Naive thymus-derived CD4-positive, alpha-beta T cell (primary cell): ENCODE measurements around the gene ITGB2. TPM values are rescaled to one million over a fixed set of nuclear protein-coding genes. Genes with fewer than 3 reads are reported as not detected.

Source experiments
- ATAC-seq: fragments of 150-1000 bp; cut with Tn5 transposase; 2 replicates; pipeline ENCODE4 v1.10.0; 2021; ENCODE audit warnings: mild to moderate bottlenecking, moderate library complexity
- CTCF ChIA-PET: fragments of 350-600 bp; sonication (Branson Sonifier 250); formaldehyde crosslinking; loops from one replicate; lab custom pipeline; 2021; ENCODE audit warnings: antibody characterized with exemption; lab: Charles Lee
- POLR2A ChIA-PET: fragments of 350-600 bp; sonication (Branson Sonifier 250); formaldehyde crosslinking; loops from one replicate; lab custom pipeline; 2021; ENCODE audit warnings: antibody characterized with exemption, inconsistent platforms; lab: Charles Lee
- DNase-seq, 9 donors: peaks; one replicate each; pipeline versions ENCODE4 v3.0.0 to v3.0.0-alpha.2; 2020 to 2022; ENCODE audit warnings: mixed read lengths in 1 of 9
- H3K27ac ChIP-seq: one replicate; pipeline ENCODE4 v1.7.0; 2013; ENCODE audit warnings: mild to moderate bottlenecking, low read depth, low read length, moderate library complexity
- H3K27me3 ChIP-seq, 2 donors: one replicate each; pipeline ENCODE4 v1.7.0; 2013; ENCODE audit warnings: low read length in 2 of 2, mild to moderate bottlenecking in 2 of 2, moderate library complexity in 2 of 2; ENCODE audit not compliant: control insufficient read depth in 2 of 2, insufficient read depth in 2 of 2
- H3K36me3 ChIP-seq, 3 experiments: 1 replicate in 2 of 3; 2 replicates in 1 of 3; pipeline ENCODE4 v1.7.0; 2013; ENCODE audit warnings: low read length in 3 of 3, mild to moderate bottlenecking in 3 of 3, moderate library complexity in 1 of 3; ENCODE audit not compliant: insufficient read depth in 3 of 3, control insufficient read depth in 2 of 3
- H3K4me1 ChIP-seq, 2 donors: one replicate each; pipeline ENCODE4 v1.7.0; 2013; ENCODE audit warnings: low read length in 2 of 2, mild to moderate bottlenecking in 2 of 2, moderate library complexity in 1 of 2; ENCODE audit not compliant: control insufficient read depth in 2 of 2, insufficient read depth in 2 of 2
- H3K4me3 ChIP-seq: 2 replicates; pipeline ENCODE4 v1.7.0; 2013; ENCODE audit warnings: mild to moderate bottlenecking, low read length
- H3K9me3 ChIP-seq, 3 experiments: 1 replicate in 2 of 3; 2 replicates in 1 of 3; pipeline ENCODE4 v1.7.0; 2013; ENCODE audit warnings: low read length in 3 of 3; ENCODE audit not compliant: control insufficient read depth in 2 of 3
- H3K27ac Mint-ChIP-seq, 9 donors: one replicate each; pipeline ENCODE4 v1.8.0; 2020 to 2022; ENCODE audit warnings: mixed read lengths in 9 of 9, mild to moderate bottlenecking in 8 of 9, moderate library complexity in 5 of 9, inconsistent platforms in 2 of 9
- H3K27me3 Mint-ChIP-seq, 5 donors: one replicate each; pipeline ENCODE4 v1.8.0; 2021 to 2022; ENCODE audit warnings: mixed read lengths in 5 of 5, mild to moderate bottlenecking in 1 of 5
- H3K36me3 Mint-ChIP-seq, 5 donors: one replicate each; pipeline ENCODE4 v1.8.0; 2020 to 2022; ENCODE audit warnings: mixed read lengths in 5 of 5, mild to moderate bottlenecking in 3 of 5, inconsistent platforms in 1 of 5
- H3K4me1 Mint-ChIP-seq, 7 donors: one replicate each; pipeline ENCODE4 v1.8.0; 2020 to 2022; ENCODE audit warnings: mixed read lengths in 7 of 7, mild to moderate bottlenecking in 3 of 7, inconsistent platforms in 1 of 7
- H3K4me3 Mint-ChIP-seq, 10 donors: one replicate each; pipeline ENCODE4 v1.8.0; 2020 to 2022; ENCODE audit warnings: mild to moderate bottlenecking in 10 of 10, mixed read lengths in 10 of 10, moderate library complexity in 6 of 10, inconsistent platforms in 2 of 10
- H3K9me3 Mint-ChIP-seq, 11 donors: one replicate each; pipeline ENCODE4 v1.8.0; 2020 to 2022; ENCODE audit warnings: mixed read lengths in 11 of 11, mild to moderate bottlenecking in 4 of 11, inconsistent platforms in 1 of 11, moderate library complexity in 1 of 11
- intact Hi-C, 2 donors: fragments of 100-400 bp; cut with micrococcal nuclease; formaldehyde crosslinking; loops; one replicate each; pipeline ENCODE4 v1.15.1; 2023
- polyA plus RNA-seq, 2 donors: library from polyadenylated mRNA; unstranded; fragments of 300-500 nt; fragmentation: Illumina TruSeq; gene quantifications; one replicate each; pipeline ENCODE4 v1.2.3, GENCODE V29; 2021
- total RNA-seq, 6 experiments: library from RNA in 5 of 6; stranded (reverse) in 5 of 6; gene quantifications; 1 replicate in 5 of 6; 2 replicates in 1 of 6; pipeline ENCODE4 v1.2.3 and lab custom pipeline; 2021 to 2026

ITGB2 gene
- total and polyA plus RNA-seq, 7 experiments from 2014 or later, result 280 to 877 (median 459) TPM

DNA sequence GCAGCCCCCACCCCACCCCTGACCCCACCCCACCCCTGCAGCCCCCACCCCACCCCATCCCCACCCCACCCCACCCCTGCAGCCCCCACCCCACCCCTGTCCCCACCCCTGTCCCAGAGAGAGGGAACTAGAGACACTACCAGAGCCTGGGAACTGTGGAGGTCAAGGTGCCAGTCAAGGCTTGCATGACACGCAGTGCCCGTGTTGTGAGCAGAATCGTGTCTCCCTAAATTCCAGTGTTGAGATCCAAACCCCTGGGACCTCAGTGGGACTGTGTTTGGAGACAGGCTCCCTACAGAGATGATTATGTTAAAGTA lies 84.4 kb downstream of the ITGB2 start:
- CTCF ChIA-PET, result no interaction called here
- H3K4me1 Mint-ChIP-seq, result peaks cover 2 to 4% (median 4%) of the 10 kb centered on the region in 7 donors
- no peak overlapping the region for H3K27ac ChIP-seq
- no peaks in the 10 kb centered on the region for H3K36me3 Mint-ChIP-seq
- ATAC-seq (no peak), DNase-seq (no peak)
- H3K9me3 Mint-ChIP-seq, result no peaks in the 10 kb centered on the region
- no peaks in the 10 kb centered on the region for H3K27me3 Mint-ChIP-seq
- peaks cover 0 to 3% of the 10 kb centered on the region in 2 donors for H3K4me1 ChIP-seq
- H3K36me3 ChIP-seq, result no peaks in the 10 kb centered on the region
- no peaks in the 10 kb centered on the region for H3K27me3 ChIP-seq
- intact Hi-C loops, result no loop called here
- POLR2A ChIA-PET, result no interaction called here
- H3K27ac Mint-ChIP-seq, result no peak overlapping the region
- H3K9me3 ChIP-seq, result no peaks in the 10 kb centered on the region
- H3K4me3 Mint-ChIP-seq, result no peak overlapping the region
- no peak overlapping the region for H3K4me3 ChIP-seq

Other genes starting within 250 kb of the ITGB2 start
- gene KRTAP12-1, start 238.7 kb downstream of the ITGB2 start, total RNA-seq, result not detected
- not detected for gene KRTAP12-1, start 238.7 kb downstream of the ITGB2 start, polyA plus RNA-seq
- not detected for gene KRTAP10-12, start 223.7 kb downstream of the ITGB2 start, total RNA-seq
- gene KRTAP10-12, start 223.7 kb downstream of the ITGB2 start, polyA plus RNA-seq, result not detected
- not detected for gene TSPEAR, start 209.3 kb downstream of the ITGB2 start, total RNA-seq
- under 1 TPM in 1 of 2 donors, not detected in 1; 0.07 TPM for gene TSPEAR, start 209.3 kb downstream of the ITGB2 start, polyA plus RNA-seq
- 100 to 1,000 TPM; 108 to 150 (median 129) TPM for gene UBE2G2, start 119.1 kb downstream of the ITGB2 start, total RNA-seq
- 10 to 100 TPM; 50.7 to 65.8 TPM for gene UBE2G2, start 119.1 kb downstream of the ITGB2 start, polyA plus RNA-seq
- 10 to 100 TPM; 46.9 to 91.7 (median 70.2) TPM for gene SUMO3, start 102.8 kb downstream of the ITGB2 start, total RNA-seq
- gene SUMO3, start 102.8 kb downstream of the ITGB2 start, polyA plus RNA-seq, result 10 to 100 TPM; 85.1 to 88.9 TPM
- gene PTTG1IP, start 47.2 kb downstream of the ITGB2 start, total RNA-seq, result 100 to 1,000 TPM in 2 of 5 experiments, 10 to 100 TPM in 3; 83.8 to 122 (median 95.6) TPM
- 10 to 100 TPM; 60.9 to 79.8 TPM for gene PTTG1IP, start 47.2 kb downstream of the ITGB2 start, polyA plus RNA-seq
- gene SLX9, start 19.1 kb upstream of the ITGB2 start, total RNA-seq, result 10 to 100 TPM; 17.8 to 46.4 (median 20.6) TPM
- 10 to 100 TPM; 13.2 to 14.9 TPM for gene SLX9, start 19.1 kb upstream of the ITGB2 start, polyA plus RNA-seq
- 10 to 100 TPM; 35.7 to 52.2 (median 38.9) TPM for gene ADARB1, start 153.7 kb upstream of the ITGB2 start, total RNA-seq
- 10 to 100 TPM in 1 of 2 donors, 1 to 10 TPM in 1; 6.2 to 11.7 TPM for gene ADARB1, start 153.7 kb upstream of the ITGB2 start, polyA plus RNA-seq